A549 (cell line): ENCODE results near the gene RTBDN. TPM values are rescaled to one million over a fixed set of nuclear protein-coding genes. Genes with fewer than 3 reads are reported as not detected.
A peak's percentile ranks its signal among the peaks of the same experiment; 100 is the strongest.
"Not testable (repeated sequence)": the region's sequence is repeated elsewhere in the genome, so short reads cannot be mapped to it uniquely, and the experiment has no call there.

Experiments
- ATAC-seq, 2 experiments: fragments of 200-7000 bp in 1 of 2; fragments of >200 bp in 1 of 2; cut with Nextera tagmentation in 1 of 2; cut with Tn5 transposase in 1 of 2; 3 replicates each; pipeline versions ENCODE4 v1.8.0 to v1.9.1; 2018 to 2020; ENCODE audit warnings: mild to moderate bottlenecking in 1 of 2, moderate library complexity in 1 of 2
- CTCF ChIA-PET: fragments of 300-600 bp; sonication (Branson Sonifier 250); formaldehyde crosslinking; extraction: SDS; loops from one replicate; lab custom pipeline; 2021; ENCODE audit warnings: antibody characterized with exemption, inconsistent platforms; lab: Yijun Ruan, JAX
- POLR2A ChIA-PET: fragments of 350-600 bp; formaldehyde crosslinking; extraction: SDS; loops from one replicate; lab custom pipeline; 2021; ENCODE audit warnings: antibody characterized with exemption, inconsistent platforms; lab: Yijun Ruan, JAX
- DNase-seq, 2 experiments: peaks; one replicate each; pipeline versions ENCODE4 v3.0.0 to v3.0.0-alpha.2; 2011 to 2016; ENCODE audit warnings: low read depth in 1 of 2, low spot score in 1 of 2
- FAIRE-seq: peaks from 2 replicates; lab custom pipeline; 2011; peaks lifted over from hg19 to GRCh38; lab: Jason Lieb, UNC
- H3K27ac ChIP-seq, 2 experiments: fragments of >200 bp; sonication (Bioruptor Twin); formaldehyde crosslinking; 3 replicates each; pipeline ENCODE4 v1.5.1; 2016 to 2017
- H3K4me1 ChIP-seq: fragments of >200 bp; sonication (Bioruptor Twin); formaldehyde crosslinking; 3 replicates; pipeline ENCODE4 v1.6.1; 2016
- H3K4me2 ChIP-seq: fragments of >200 bp; sonication (Bioruptor Twin); formaldehyde crosslinking; 3 replicates; pipeline ENCODE4 v1.6.1; 2016
- H3K4me3 ChIP-seq: fragments of >200 bp; sonication (Bioruptor Twin); formaldehyde crosslinking; 3 replicates; pipeline ENCODE4 v1.5.1; 2016
- H3K9me3 ChIP-seq: fragments of >200 bp; sonication (Bioruptor Twin); formaldehyde crosslinking; 3 replicates; pipeline ENCODE4 v1.6.1; 2016
- FOXS1 ChIP-seq: fragments of 250-450 bp; sonication (Bioruptor Pico); IDR thresholded peaks from 2 replicates; pipeline ENCODE4 v1.5.0; 2020; ENCODE audit warnings: mild to moderate bottlenecking, moderate library complexity
- GATA3 ChIP-seq: IDR thresholded peaks from 2 replicates; pipeline ENCODE4 v1.6.1; 2012; ENCODE audit warnings: borderline replicate concordance
- HEYL ChIP-seq: fragments of 250-450 bp; sonication (Bioruptor Pico); IDR thresholded peaks from 2 replicates; pipeline ENCODE4 v1.8.0; 2021; ENCODE audit warnings: mild to moderate bottlenecking, moderate library complexity
- HOXA7 ChIP-seq: fragments of 250-450 bp; sonication (Bioruptor Pico); IDR thresholded peaks from 2 replicates; pipeline ENCODE4 v1.5.0; 2020; ENCODE audit warnings: mild to moderate bottlenecking, moderate library complexity
- JUNB ChIP-seq: fragments of >200 bp; sonication (Bioruptor Twin); formaldehyde crosslinking; IDR thresholded peaks from 2 replicates; pipeline ENCODE4 v1.6.1; 2016
- MYC ChIP-seq: IDR thresholded peaks from 2 replicates; pipeline ENCODE4 v1.6.1; 2012; ENCODE audit warnings: mild to moderate bottlenecking, inconsistent platforms, low read length, improper control_type of control experiment, borderline replicate concordance
- NFE2L2 ChIP-seq: fragments of 150-350 bp; conservative IDR thresholded peaks from 2 replicates; pipeline ENCODE4 v1.6.1; 2014; ENCODE audit warnings: low read length
- NR3C1 ChIP-seq: fragments of >200 bp; sonication (Bioruptor Twin); formaldehyde crosslinking; IDR thresholded peaks from 3 replicates; pipeline ENCODE4 v1.6.1; 2017
- PHF8 ChIP-seq: fragments of 200-600 bp; sonication (generic); IDR thresholded peaks from 2 replicates; pipeline ENCODE4 v1.6.1; 2016; ENCODE audit warnings: low read depth, mild to moderate bottlenecking, antibody characterized with exemption, moderate library complexity, borderline replicate concordance
- RAD21 ChIP-seq, 2 experiments: fragments of >200 bp in 1 of 2; sonication (Bioruptor Twin) in 1 of 2; formaldehyde crosslinking in 1 of 2; IDR thresholded peaks in 1 of 2; conservative IDR thresholded peaks in 1 of 2; 2 replicates in 1 of 2; 3 replicates in 1 of 2; pipeline ENCODE4 v1.6.1; 2012 to 2018; ENCODE audit warnings: inconsistent platforms in 1 of 2
- RFX5 ChIP-seq: fragments of 450-650 bp; IDR thresholded peaks from 2 replicates; pipeline ENCODE4 v1.7.1; 2014; ENCODE audit warnings: antibody characterized with exemption, mild to moderate bottlenecking, moderate library complexity
- SMC3 ChIP-seq: fragments of >200 bp; sonication (Bioruptor Twin); formaldehyde crosslinking; IDR thresholded peaks from 3 replicates; pipeline ENCODE4 v1.6.1; 2018; ENCODE audit warnings: inconsistent platforms
- TFCP2L1 ChIP-seq: fragments of 250-450 bp; sonication (Bioruptor Pico); IDR thresholded peaks from 2 replicates; pipeline ENCODE4 v1.5.0; 2021; ENCODE audit warnings: mild to moderate bottlenecking
- ZC3H11A ChIP-seq: fragments of 450-650 bp; IDR thresholded peaks from 2 replicates; pipeline ENCODE4 v1.6.1; 2014; ENCODE audit warnings: antibody characterized with exemption, mild to moderate bottlenecking
- ZNF302 ChIP-seq: fragments of 250-450 bp; sonication (Bioruptor Pico); IDR thresholded peaks from 2 replicates; pipeline ENCODE4 v1.9.0; 2021; ENCODE audit warnings: inconsistent platforms, mild to moderate bottlenecking, moderate library complexity
- WGBS: methylation state at CpG from one replicate; pipeline ENCODE4 v1.1.6; 2017; ENCODE audit errors: missing lambda C conversion rate; 5-methylcytosine and 5-hydroxymethylcytosine counted together
- polyA plus RNA-seq, 4 experiments: library from polyadenylated mRNA; depleted of rRNA in 3 of 4; stranded (reverse); fragments of >200 nt; fragmentation: RNase III in 1 of 4; extraction: RNeasy Plus Mini Kit Qiagen cat#74134 plus additional on column Dnase treatment in 1 of 4; gene quantifications; 2 replicates in 3 of 4; 3 replicates in 1 of 4; pipeline ENCODE4 v1.2.3, GENCODE V29; 2011 to 2017
- TF ChIP-seq, protein P1 (sequence below): fragments of >200 bp; sonication (Bioruptor Twin); formaldehyde crosslinking; IDR thresholded peaks from 3 replicates; pipeline ENCODE4 v1.6.1; 2016
- TF ChIP-seq, protein P2 (sequence below): IDR thresholded peaks from 2 replicates; pipeline ENCODE4 v1.6.1; 2012; ENCODE audit warnings: low read depth, borderline replicate concordance
- TF ChIP-seq, protein P3 (sequence below): fragments of >200 bp; sonication (Bioruptor Twin); formaldehyde crosslinking; IDR thresholded peaks from 3 replicates; pipeline ENCODE4 v1.5.1; 2016

RTBDN gene
- polyA plus RNA-seq, 2 of the 4 experiments (the other 2 are of a cell fraction) = 0.09 to 0.25 TPM

- no peaks in the 10 kb centered on the region for H3K9me3 ChIP-seq
- no peak for ATAC-seq
- ChIA-PET POLR2A (no interaction called here), CTCF (interaction anchor here (1.3 to 17.4 kb wide), 3 partner anchors 33 to 122 kb away, joined by 3 to 901 read pairs (median 44); partner anchors contain the start of gene HOOK2)
- peaks cover 12% of the 10 kb centered on the region for H3K4me1 ChIP-seq
- DNase-seq = no peak
- no peak overlapping the region for H3K27ac ChIP-seq
- no peak overlapping the region for H3K4me2 ChIP-seq
- H3K4me3 ChIP-seq = no peak overlapping the region
- no peak for FAIRE-seq
- WGBS = 74% methylated on average over 12 of the region's 18 CpGs
- TF ChIP-seq JUNB (no peak), NFE2L2 (no peak)
These were observed 34.5 kb downstream of the RTBDN start for GRCh38 chr19:12799742-12800465.

GRCh38 chr19:12797607-12798006 is 36.8 kb downstream of the RTBDN start:
- H3K4me3 ChIP-seq, H3K4me2 ChIP-seq, FAIRE-seq, DNase-seq, ATAC-seq, H3K9me3 ChIP-seq, H3K27ac ChIP-seq: not testable (repeated sequence)
- ChIA-PET POLR2A (interaction anchor here (0.8 kb wide), 1 partner anchor 31 kb away, joined by 3 read pairs; no protein-coding TSS in a partner anchor), CTCF (interaction anchor here (0.6 to 17.4 kb wide), 13 partner anchors 8 to 89 kb away, joined by 3 to 901 read pairs (median 10); partner anchors contain the start of genes BEST2, HOOK2, MAST1 and RNASEH2A)
- 81% methylated on average over 7 of the region's 7 CpGs for WGBS
- peaks cover 21% of the 10 kb centered on the region for H3K4me1 ChIP-seq

GRCh38 chr19:12797141-12797587 is 37.2 kb downstream of the RTBDN start:
- CTCF ChIA-PET = interaction anchor here (0.6 to 17.4 kb wide), 21 partner anchors 8 to 89 kb away, joined by 3 to 901 read pairs (median 10); partner anchors contain the start of genes BEST2, GET3, HOOK2 and MAST1
- Histone ChIP-seq H3K9me3 (no peaks in the 10 kb centered on the region), H3K4me2 (no peak overlapping the region), H3K27ac (no peak overlapping the region; a peak in 1 of 6 replicates)
- FAIRE-seq = no peak
- no peak for DNase-seq
- POLR2A ChIA-PET = interaction anchor here (0.8 kb wide), 1 partner anchor 31 kb away, joined by 3 read pairs; no protein-coding TSS in a partner anchor
- ATAC-seq = no peak
- WGBS = 67% methylated on average over 6 of the region's 6 CpGs
- TF ChIP-seq MYC (no peak), GATA3 (no peak), HEYL (no peak), NR3C1 (no peak), SMC3 (no peak), FOXS1 (CRISPR knock-in tag) (no peak), HOXA7 (CRISPR knock-in tag) (no peak), ZNF302 (CRISPR knock-in tag) (no peak), ZC3H11A (no peak), PHF8 (no peak)
- TF ChIP-seq, protein P1, sequence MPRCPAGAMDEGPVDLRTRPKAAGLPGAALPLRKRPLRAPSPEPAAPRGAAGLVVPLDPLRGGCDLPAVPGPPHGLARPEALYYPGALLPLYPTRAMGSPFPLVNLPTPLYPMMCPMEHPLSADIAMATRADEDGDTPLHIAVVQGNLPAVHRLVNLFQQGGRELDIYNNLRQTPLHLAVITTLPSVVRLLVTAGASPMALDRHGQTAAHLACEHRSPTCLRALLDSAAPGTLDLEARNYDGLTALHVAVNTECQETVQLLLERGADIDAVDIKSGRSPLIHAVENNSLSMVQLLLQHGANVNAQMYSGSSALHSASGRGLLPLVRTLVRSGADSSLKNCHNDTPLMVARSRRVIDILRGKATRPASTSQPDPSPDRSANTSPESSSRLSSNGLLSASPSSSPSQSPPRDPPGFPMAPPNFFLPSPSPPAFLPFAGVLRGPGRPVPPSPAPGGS = no peak
- TF ChIP-seq, protein P2, sequence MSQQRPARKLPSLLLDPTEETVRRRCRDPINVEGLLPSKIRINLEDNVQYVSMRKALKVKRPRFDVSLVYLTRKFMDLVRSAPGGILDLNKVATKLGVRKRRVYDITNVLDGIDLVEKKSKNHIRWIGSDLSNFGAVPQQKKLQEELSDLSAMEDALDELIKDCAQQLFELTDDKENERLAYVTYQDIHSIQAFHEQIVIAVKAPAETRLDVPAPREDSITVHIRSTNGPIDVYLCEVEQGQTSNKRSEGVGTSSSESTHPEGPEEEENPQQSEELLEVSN = no peak
- TF ChIP-seq, all 56 proteins: peak for 0
- Histone ChIP-seq H3K4me1 (peaks cover 21% of the 10 kb centered on the region), H3K4me3 (no peak overlapping the region)

GRCh38 chr19:12796146-12797071 is 38.0 kb downstream of the RTBDN start:
- TF ChIP-seq TFCP2L1 = no peak; the same call in 1 of the 2 replicates
- TF ChIP-seq, protein P3, sequence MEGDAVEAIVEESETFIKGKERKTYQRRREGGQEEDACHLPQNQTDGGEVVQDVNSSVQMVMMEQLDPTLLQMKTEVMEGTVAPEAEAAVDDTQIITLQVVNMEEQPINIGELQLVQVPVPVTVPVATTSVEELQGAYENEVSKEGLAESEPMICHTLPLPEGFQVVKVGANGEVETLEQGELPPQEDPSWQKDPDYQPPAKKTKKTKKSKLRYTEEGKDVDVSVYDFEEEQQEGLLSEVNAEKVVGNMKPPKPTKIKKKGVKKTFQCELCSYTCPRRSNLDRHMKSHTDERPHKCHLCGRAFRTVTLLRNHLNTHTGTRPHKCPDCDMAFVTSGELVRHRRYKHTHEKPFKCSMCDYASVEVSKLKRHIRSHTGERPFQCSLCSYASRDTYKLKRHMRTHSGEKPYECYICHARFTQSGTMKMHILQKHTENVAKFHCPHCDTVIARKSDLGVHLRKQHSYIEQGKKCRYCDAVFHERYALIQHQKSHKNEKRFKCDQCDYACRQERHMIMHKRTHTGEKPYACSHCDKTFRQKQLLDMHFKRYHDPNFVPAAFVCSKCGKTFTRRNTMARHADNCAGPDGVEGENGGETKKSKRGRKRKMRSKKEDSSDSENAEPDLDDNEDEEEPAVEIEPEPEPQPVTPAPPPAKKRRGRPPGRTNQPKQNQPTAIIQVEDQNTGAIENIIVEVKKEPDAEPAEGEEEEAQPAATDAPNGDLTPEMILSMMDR = peak; percentile 90
- TF ChIP-seq SMC3 = peak; percentile 93
- no peak for TF ChIP-seq RFX5
- TF ChIP-seq RAD21 (conservative IDR thresholded peaks at IDR 0.05 in 1 of 2, IDR thresholded peaks at IDR 0.05 in 1 of 2) = peak; percentile 95 to 98
- TF ChIP-seq, all 56 proteins: peak for 3
- Histone ChIP-seq H3K4me3 (no peak overlapping the region), H3K9me3 (no peaks in the 10 kb centered on the region), H3K4me1 (peaks cover 21% of the 10 kb centered on the region), H3K27ac (peak overlapping the region; percentile 69 to 84), H3K4me2 (peak overlapping the region; percentile 64)
- peak in 1 of 2 experiments; percentile 86 for DNase-seq
- ChIA-PET POLR2A (interaction anchor here (0.8 to 6.5 kb wide), 3 partner anchors 19 to 30 kb away, joined by 3 to 122 read pairs (median 3); no protein-coding TSS in a partner anchor), CTCF (interaction anchor here (0.6 to 17.4 kb wide), 37 partner anchors 9 to 120 kb away, joined by 3 to 901 read pairs (median 5); partner anchors contain the start of genes BEST2, GET3, HOOK2 and MAST1)
- WGBS = under 1% methylated on average over 13 of the region's 18 CpGs
- no peak for FAIRE-seq
- peak; percentile 27 to 34; a peak in 4 of 6 replicates for ATAC-seq
